KMS-11 (cell line): Measurements from ENCODE around the gene TARS3.

Source experiments
- H2AFZ ChIP-seq: fragments of 200-600 bp; sonication (generic); 2 replicates; pipeline ENCODE4 v1.6.1; 2016; ENCODE audit warnings: antibody characterized with exemption, mixed run types, low read depth
- H3K27ac ChIP-seq: fragments of 200-600 bp; sonication (generic); 2 replicates; pipeline ENCODE4 v1.6.1; 2016; ENCODE audit warnings: mild to moderate bottlenecking, mixed run types
- H3K27me3 ChIP-seq: fragments of 200-600 bp; sonication (generic); 2 replicates; pipeline ENCODE4 v1.6.1; 2017; ENCODE audit warnings: mild to moderate bottlenecking, low read depth, mixed run types, moderate library complexity; ENCODE audit not compliant: insufficient read depth
- H3K36me3 ChIP-seq: fragments of 200-600 bp; sonication (generic); 2 replicates; pipeline ENCODE4 v1.6.1; 2017; ENCODE audit warnings: mild to moderate bottlenecking, mixed run types; ENCODE audit not compliant: insufficient read depth
- H3K4me1 ChIP-seq: fragments of 200-600 bp; sonication (generic); 2 replicates; pipeline ENCODE4 v1.6.1; 2016; ENCODE audit warnings: mild to moderate bottlenecking, low read depth, mixed run types; ENCODE audit not compliant: poor library complexity, severe bottlenecking
- H3K4me2 ChIP-seq: fragments of 200-600 bp; sonication (generic); 2 replicates; pipeline ENCODE4 v1.7.0; 2016; ENCODE audit warnings: mild to moderate bottlenecking, mixed run types
- H3K4me3 ChIP-seq: fragments of 200-600 bp; sonication (generic); IDR thresholded peaks from 2 replicates; pipeline ENCODE4 v1.6.1; 2017; ENCODE audit warnings: low read depth, low read length, mixed read lengths; ENCODE audit not compliant: insufficient read depth
- H3K79me2 ChIP-seq: fragments of 200-600 bp; sonication (generic); 2 replicates; pipeline ENCODE4 v1.6.1; 2016; ENCODE audit warnings: low read depth, mixed run types; ENCODE audit not compliant: insufficient read depth
- H3K9ac ChIP-seq: fragments of 200-600 bp; sonication (generic); 2 replicates; pipeline ENCODE4 v1.6.1; 2016; ENCODE audit warnings: mild to moderate bottlenecking, mixed run types
- H4K20me1 ChIP-seq: fragments of 200-600 bp; sonication (generic); 2 replicates; pipeline ENCODE4 v1.6.1; 2016; ENCODE audit warnings: mild to moderate bottlenecking, mixed run types; ENCODE audit not compliant: insufficient read depth
- CTCF ChIP-seq: fragments of 200-600 bp; sonication (generic); conservative IDR thresholded peaks from 2 replicates; pipeline ENCODE4 v1.6.1; 2017; ENCODE audit warnings: low read depth, mild to moderate bottlenecking, antibody characterized with exemption, low read length, moderate library complexity, mixed read lengths

TARS3 gene

DNA sequence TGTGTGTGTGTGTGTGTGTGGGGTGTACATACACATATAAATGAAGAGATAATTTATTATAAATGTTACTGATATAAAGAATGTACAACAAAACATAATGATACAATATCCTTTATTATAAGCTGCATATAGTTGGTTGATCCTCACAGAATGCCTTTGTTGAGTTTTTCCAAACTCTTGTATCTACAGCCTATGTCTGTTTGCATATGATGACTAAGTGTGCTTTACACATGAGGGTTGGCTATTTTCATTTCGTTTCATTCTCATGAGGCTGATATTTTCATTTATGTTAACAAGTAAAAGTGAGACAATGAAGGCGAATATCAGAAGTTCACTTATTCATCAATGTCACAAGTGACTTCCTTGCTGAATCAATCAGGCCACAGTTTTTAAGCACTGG lies 117.2 kb downstream of the TARS3 start:
- no peaks in the 10 kb centered on the region for H3K4me1 ChIP-seq
- no peaks in the 10 kb centered on the region for H3K36me3 ChIP-seq
- H3K4me3 ChIP-seq, result no peak overlapping the region
- no peaks in the 10 kb centered on the region for H4K20me1 ChIP-seq
- H3K27me3 ChIP-seq, result no peaks in the 10 kb centered on the region
- no peak for TF ChIP-seq CTCF
- no peak overlapping the region for H2AFZ ChIP-seq
- H3K9ac ChIP-seq, result no peak overlapping the region
- no peak overlapping the region for H3K27ac ChIP-seq
- H3K4me2 ChIP-seq, result no peak overlapping the region
- no peaks in the 10 kb centered on the region for H3K79me2 ChIP-seq

GRCh38 chr15:101604124-101604874 lies 120.0 kb downstream of the TARS3 start:
- Histone ChIP-seq H4K20me1 (no peaks in the 10 kb centered on the region), H3K9ac (no peak overlapping the region), H3K27ac (no peak overlapping the region), H3K79me2 (no peaks in the 10 kb centered on the region; the same call in 1 of the 2 replicates), H3K36me3 (no peaks in the 10 kb centered on the region), H2AFZ (no peak overlapping the region), H3K4me1 (peaks cover 12% of the 10 kb centered on the region), H3K27me3 (no peaks in the 10 kb centered on the region), H3K4me2 (no peak overlapping the region), H3K4me3 (no peak overlapping the region)
- no peak for TF ChIP-seq CTCF
